ENCODE results near the gene RIBC2.

The RIBC2 gene

DNA sequence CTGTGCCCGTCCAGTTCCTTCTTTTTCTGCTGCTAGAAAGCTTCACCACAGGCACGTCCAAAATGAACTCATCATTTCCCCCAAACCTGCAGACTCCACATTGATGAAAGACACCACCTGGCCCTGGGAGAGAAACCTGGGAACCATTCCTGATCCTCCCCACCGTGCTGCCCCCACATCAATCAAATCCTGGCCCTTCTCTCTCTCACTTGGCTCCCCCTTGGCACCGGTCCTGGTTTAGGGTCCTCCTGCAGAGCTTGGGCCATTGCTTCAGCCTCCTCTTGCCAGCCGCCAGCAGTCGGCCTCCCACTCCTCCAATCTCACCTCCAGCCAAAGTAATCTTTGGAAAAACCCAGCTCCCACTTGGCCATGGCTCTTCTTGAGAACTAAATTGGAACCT is 38.5 kb downstream of the RIBC2 start:
- TF ChIP-seq, protein P1, sequence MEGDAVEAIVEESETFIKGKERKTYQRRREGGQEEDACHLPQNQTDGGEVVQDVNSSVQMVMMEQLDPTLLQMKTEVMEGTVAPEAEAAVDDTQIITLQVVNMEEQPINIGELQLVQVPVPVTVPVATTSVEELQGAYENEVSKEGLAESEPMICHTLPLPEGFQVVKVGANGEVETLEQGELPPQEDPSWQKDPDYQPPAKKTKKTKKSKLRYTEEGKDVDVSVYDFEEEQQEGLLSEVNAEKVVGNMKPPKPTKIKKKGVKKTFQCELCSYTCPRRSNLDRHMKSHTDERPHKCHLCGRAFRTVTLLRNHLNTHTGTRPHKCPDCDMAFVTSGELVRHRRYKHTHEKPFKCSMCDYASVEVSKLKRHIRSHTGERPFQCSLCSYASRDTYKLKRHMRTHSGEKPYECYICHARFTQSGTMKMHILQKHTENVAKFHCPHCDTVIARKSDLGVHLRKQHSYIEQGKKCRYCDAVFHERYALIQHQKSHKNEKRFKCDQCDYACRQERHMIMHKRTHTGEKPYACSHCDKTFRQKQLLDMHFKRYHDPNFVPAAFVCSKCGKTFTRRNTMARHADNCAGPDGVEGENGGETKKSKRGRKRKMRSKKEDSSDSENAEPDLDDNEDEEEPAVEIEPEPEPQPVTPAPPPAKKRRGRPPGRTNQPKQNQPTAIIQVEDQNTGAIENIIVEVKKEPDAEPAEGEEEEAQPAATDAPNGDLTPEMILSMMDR (IDR thresholded peaks at IDR 0.05; ENCODE audit: control extremely low read depth, extremely low read depth, low read depth, missing control alignments) = no peak
- CTCF ChIA-PET = interaction anchor here (2.6 kb wide), 1 partner anchor 10 kb away, joined by 7 read pairs; no protein-coding TSS in a partner anchor
- POLR2A ChIA-PET = no interaction called here
- no peak for DNase-seq (ENCODE audit: extremely low spot score)

DNA sequence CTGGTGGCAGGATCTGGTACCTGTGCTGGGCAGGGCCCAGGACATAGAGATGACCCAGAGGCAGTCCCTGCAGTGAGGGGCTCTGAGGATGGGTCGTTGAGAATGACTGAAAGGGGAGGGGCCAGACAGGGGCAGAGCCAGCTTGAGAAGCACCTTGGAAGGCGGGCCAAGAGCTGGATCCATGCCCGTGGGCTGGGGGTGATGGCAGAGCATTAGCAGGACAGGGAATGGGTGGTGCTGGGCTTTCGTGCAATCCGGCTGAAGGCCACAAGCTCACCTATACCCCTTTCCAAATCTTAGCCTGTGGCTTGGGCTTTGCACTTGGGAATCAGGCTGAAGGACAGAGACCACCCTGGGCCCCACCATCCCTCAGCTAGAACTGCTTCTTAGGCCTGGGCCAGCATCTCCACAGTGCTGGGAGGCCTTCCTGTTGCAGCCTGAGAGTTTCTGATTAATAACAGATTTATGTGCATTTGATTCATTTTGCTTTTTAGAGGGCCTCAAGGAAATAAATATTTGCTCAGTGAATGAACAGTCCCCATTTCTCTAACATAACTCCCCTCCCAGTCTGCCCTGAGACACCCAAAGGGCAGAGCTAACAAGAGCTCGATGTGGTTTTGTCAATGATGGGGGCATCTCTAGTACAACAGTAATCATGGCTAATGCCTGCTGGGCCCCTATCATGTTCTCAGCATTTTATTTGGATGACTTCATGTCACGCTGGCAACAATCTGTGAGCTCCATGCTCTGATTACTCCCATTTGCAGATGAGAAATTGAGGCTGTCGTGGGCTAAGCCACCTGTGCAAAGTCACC is 39.3 kb downstream of the RIBC2 start:
- no peak for DNase-seq (ENCODE audit: extremely low spot score)
- POLR2A ChIA-PET = no interaction called here
- CTCF ChIA-PET = interaction anchor here (2.6 kb wide), 1 partner anchor 10 kb away, joined by 7 read pairs; no protein-coding TSS in a partner anchor
- TF ChIP-seq, protein P1 (IDR thresholded peaks at IDR 0.05; ENCODE audit: control extremely low read depth, extremely low read depth, low read depth, missing control alignments) = no peak

DNA sequence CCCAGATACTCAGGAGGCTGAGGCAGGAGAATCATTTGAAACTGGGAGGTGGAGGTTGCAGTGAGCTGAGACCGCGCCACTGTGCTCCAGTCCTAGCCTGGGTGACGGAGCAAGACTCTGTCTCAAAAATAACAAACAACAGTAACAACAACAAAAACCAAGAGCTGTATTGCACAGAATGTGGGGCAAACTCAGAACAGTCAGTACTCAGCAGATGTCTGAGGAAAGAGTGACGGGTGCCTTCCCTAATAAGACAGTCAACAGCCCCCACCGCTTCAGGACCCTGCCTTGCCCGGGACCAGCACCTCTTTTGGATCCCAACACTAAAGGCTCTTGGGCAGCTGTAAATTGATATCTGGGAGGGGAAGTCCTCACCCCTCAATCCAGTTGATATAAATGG is 40.3 kb downstream of the RIBC2 start:
- ChIA-PET CTCF (interaction anchor here (2.6 kb wide), 1 partner anchor 11 kb away, joined by 7 read pairs; no protein-coding TSS in a partner anchor), POLR2A (no interaction called here)
- TF ChIP-seq, protein P1 (IDR thresholded peaks at IDR 0.05; ENCODE audit: control extremely low read depth, extremely low read depth, low read depth, missing control alignments) = no peak
- DNase-seq (ENCODE audit: extremely low spot score) = no peak

DNA sequence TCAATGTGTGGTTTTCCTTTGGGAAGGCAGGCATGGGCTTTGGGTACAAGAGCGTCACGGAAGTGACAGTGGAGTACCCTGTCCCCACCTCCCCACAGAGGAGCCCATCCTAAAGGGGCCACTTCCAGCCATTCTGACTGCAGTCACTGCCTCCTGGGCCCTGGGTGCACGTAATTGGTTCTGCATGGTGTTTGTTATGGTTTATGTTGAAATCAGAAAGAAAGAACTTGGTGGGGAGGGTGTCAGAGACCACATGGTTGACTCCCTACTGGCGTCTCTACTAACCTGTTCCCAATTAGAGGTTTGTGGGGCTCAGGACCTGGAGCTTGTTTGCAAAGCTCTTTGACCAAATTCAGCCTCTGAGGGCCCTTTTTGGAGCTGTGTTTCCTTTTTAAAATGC is 40.8 kb downstream of the RIBC2 start:
- POLR2A ChIA-PET = no interaction called here
- DNase-seq (ENCODE audit: extremely low spot score) = no peak

DNA sequence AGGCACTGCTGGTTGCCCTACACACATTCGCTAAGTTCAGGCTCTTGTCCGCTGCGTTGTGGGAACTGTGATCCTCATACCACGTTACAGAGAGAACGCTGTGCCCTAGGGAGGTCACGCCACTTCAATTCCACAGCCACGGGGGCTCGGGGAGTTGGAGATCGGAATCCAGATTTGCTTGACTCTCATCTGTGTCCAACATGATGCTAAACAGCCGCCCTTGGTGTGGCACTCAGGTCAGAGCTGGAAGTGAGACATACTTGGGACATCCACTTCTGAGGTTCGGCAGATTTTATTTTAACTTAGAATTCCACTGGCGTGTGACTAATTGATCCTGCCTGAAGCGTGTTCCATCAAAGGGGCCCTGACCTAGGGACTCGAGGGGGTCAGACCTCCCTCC is 41.7 kb downstream of the RIBC2 start:
- CTCF ChIA-PET = no interaction called here
- no peak for DNase-seq (ENCODE audit: extremely low spot score)
- POLR2A ChIA-PET = no interaction called here
- TF ChIP-seq, protein P1 (IDR thresholded peaks at IDR 0.05; ENCODE audit: control extremely low read depth, extremely low read depth, low read depth, missing control alignments) = no peak

More for the DNA sequence above, 40.8 kb downstream of the RIBC2 start:
- CTCF ChIA-PET = interaction anchor here (2.6 kb wide), 1 partner anchor 12 kb away, joined by 7 read pairs; no protein-coding TSS in a partner anchor
- TF ChIP-seq, protein P1 (IDR thresholded peaks at IDR 0.05; ENCODE audit: control extremely low read depth, extremely low read depth, low read depth, missing control alignments) = no peak

DNA sequence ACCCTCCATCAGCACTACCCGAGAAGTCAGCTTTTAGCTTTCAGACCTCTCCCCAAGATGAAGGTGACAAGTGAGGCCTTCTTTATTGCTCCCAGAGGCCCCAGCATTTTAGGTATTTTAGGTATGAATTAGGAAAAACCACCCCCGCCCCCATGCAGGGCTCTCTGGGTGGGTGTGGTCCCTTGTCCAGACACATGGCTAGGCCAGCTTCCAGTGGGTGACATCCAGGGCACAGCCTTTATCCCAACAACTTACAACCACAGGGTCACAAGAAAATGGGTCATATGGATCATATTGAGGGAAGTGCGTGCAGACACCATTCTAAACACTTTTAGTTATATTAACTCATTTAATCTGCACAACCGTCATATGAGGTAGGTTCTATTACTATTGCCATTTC is 42.1 kb downstream of the RIBC2 start:
- CTCF ChIA-PET = no interaction called here
- TF ChIP-seq, protein P1 (IDR thresholded peaks at IDR 0.05; ENCODE audit: control extremely low read depth, extremely low read depth, low read depth, missing control alignments) = no peak
- POLR2A ChIA-PET = no interaction called here
- DNase-seq (ENCODE audit: extremely low spot score) = no peak

All from GM10248 (cell line).